CD14-positive monocyte (primary cell): Measurements from ENCODE around the gene PRF1. TPM values are rescaled to one million over a fixed set of nuclear protein-coding genes. Genes with fewer than 3 reads are reported as not detected.

ENCODE experiments used
- DNase-seq, 3 donors: peaks; one replicate each; pipeline ENCODE4 v3.0.0-alpha.2; 2011 to 2022
- H2AFZ ChIP-seq: 2 replicates; pipeline ENCODE4 v1.6.0; 2012; ENCODE audit warnings: mild to moderate bottlenecking, low read depth, low read length, inconsistent platforms; ENCODE audit not compliant: insufficient read depth, poor library complexity, severe bottlenecking
- H3K27ac ChIP-seq, 2 donors: 1 replicate in 1 of 2; 2 replicates in 1 of 2; pipeline ENCODE4 v1.5.1; 2012 to 2013; ENCODE audit warnings: low read length in 2 of 2, control low read depth in 1 of 2, inconsistent platforms in 1 of 2, low read depth in 1 of 2, mild to moderate bottlenecking in 1 of 2
- H3K27me3 ChIP-seq, 2 donors: one replicate each; pipeline versions ENCODE4 v1.6.0 to v1.6.1; 2011 to 2013; ENCODE audit warnings: low read length in 2 of 2; ENCODE audit not compliant: control insufficient read depth in 2 of 2, insufficient read depth in 2 of 2
- H3K36me3 ChIP-seq, 2 donors: replicated peaks in 1 of 2; 1 replicate in 1 of 2; 2 replicates in 1 of 2; pipeline versions ENCODE4 v1.5.1 to v1.6.1; 2012 to 2013; ENCODE audit warnings: low read length in 2 of 2, control low read depth in 1 of 2, inconsistent platforms in 1 of 2, mild to moderate bottlenecking in 1 of 2; ENCODE audit not compliant: insufficient read depth in 2 of 2, control insufficient read depth in 1 of 2
- H3K4me1 ChIP-seq, 2 donors: 1 replicate in 1 of 2; 2 replicates in 1 of 2; pipeline versions ENCODE4 v1.5.1 to v1.6.1; 2012 to 2013; ENCODE audit warnings: low read length in 2 of 2, control low read depth in 1 of 2, inconsistent platforms in 1 of 2, mild to moderate bottlenecking in 1 of 2, moderate library complexity in 1 of 2; ENCODE audit not compliant: insufficient read depth in 2 of 2, control insufficient read depth in 1 of 2
- H3K4me2 ChIP-seq: replicated peaks from 2 replicates; pipeline ENCODE3; 2012; ENCODE audit warnings: low read length, moderate library complexity, mild to moderate bottlenecking; ENCODE audit not compliant: poor library complexity, severe bottlenecking; ENCODE audit errors: extremely low read depth
- H3K4me3 ChIP-seq, 3 experiments: fragments of 200-600 bp in 1 of 3; sonication (generic) in 1 of 3; replicated peaks in 1 of 3; 1 replicate in 2 of 3; 2 replicates in 1 of 3; pipeline ENCODE4 v1.5.1; 2011 to 2013; ENCODE audit warnings: low read length in 3 of 3, mild to moderate bottlenecking in 3 of 3, control low read depth in 2 of 3, low read depth in 2 of 3, inconsistent platforms in 1 of 3, moderate library complexity in 1 of 3
- H3K79me2 ChIP-seq: 2 replicates; pipeline ENCODE4 v1.6.0; 2012; ENCODE audit warnings: mild to moderate bottlenecking, control low read depth, inconsistent platforms, low read length, moderate library complexity; ENCODE audit not compliant: insufficient read depth
- H3K9ac ChIP-seq: 2 replicates; pipeline ENCODE4 v1.6.0; 2017; ENCODE audit warnings: low read length, mild to moderate bottlenecking; ENCODE audit not compliant: insufficient read depth, poor library complexity, severe bottlenecking
- H3K9me3 ChIP-seq, 2 donors: replicated peaks in 1 of 2; 1 replicate in 1 of 2; 2 replicates in 1 of 2; pipeline versions ENCODE4 v1.5.1 to v1.6.1; 2012 to 2013; ENCODE audit warnings: low read length in 2 of 2, control low read depth in 1 of 2; ENCODE audit not compliant: control insufficient read depth in 1 of 2, insufficient read depth in 1 of 2
- H4K20me1 ChIP-seq: 2 replicates; pipeline ENCODE4 v1.6.0; 2012; ENCODE audit warnings: mild to moderate bottlenecking, low read length, control low read depth, moderate library complexity; ENCODE audit not compliant: insufficient read depth
- H3K27ac Mint-ChIP-seq, 7 donors: one replicate each; pipeline ENCODE4 v1.8.0; 2020; ENCODE audit warnings: mild to moderate bottlenecking in 7 of 7, mixed read lengths in 7 of 7, moderate library complexity in 6 of 7, inconsistent platforms in 2 of 7
- H3K27me3 Mint-ChIP-seq, 3 donors: one replicate each; pipeline ENCODE4 v1.8.0; 2021 to 2022; ENCODE audit warnings: low read depth in 3 of 3, mild to moderate bottlenecking in 3 of 3, mixed read lengths in 3 of 3, moderate library complexity in 3 of 3, inconsistent platforms in 1 of 3
- H3K36me3 Mint-ChIP-seq, 2 donors: one replicate each; pipeline ENCODE4 v1.8.0; 2020; ENCODE audit warnings: mixed read lengths in 2 of 2, inconsistent platforms in 1 of 2, mild to moderate bottlenecking in 1 of 2
- H3K4me1 Mint-ChIP-seq: one replicate; pipeline ENCODE4 v1.8.0; 2020; ENCODE audit warnings: mild to moderate bottlenecking, mixed read lengths
- H3K4me3 Mint-ChIP-seq, 2 donors: one replicate each; pipeline ENCODE4 v1.8.0; 2020; ENCODE audit warnings: mild to moderate bottlenecking in 2 of 2, mixed read lengths in 2 of 2, moderate library complexity in 1 of 2
- H3K9me3 Mint-ChIP-seq, 7 donors: one replicate each; pipeline ENCODE4 v1.8.0; 2020 to 2022; ENCODE audit warnings: mixed read lengths in 7 of 7, mild to moderate bottlenecking in 6 of 7, moderate library complexity in 6 of 7, inconsistent platforms in 2 of 7
- WGBS: methylation state at CpG from one replicate; pipeline ENCODE4 v1.1.5; 2013; ENCODE audit warnings: missing lambda C conversion rate; ENCODE audit not compliant: insufficient coverage; 5-methylcytosine and 5-hydroxymethylcytosine counted together
- intact Hi-C, 2 donors: fragments of 100-400 bp; cut with micrococcal nuclease; formaldehyde crosslinking; loops; one replicate each; pipeline versions ENCODE4 v1.15.0 to v1.15.1; 2023
- polyA plus RNA-seq, 3 donors: library from polyadenylated mRNA; depleted of rRNA in 1 of 3; unstranded in 2 of 3; stranded (reverse) in 1 of 3; fragments of 300-500 nt in 2 of 3; fragments of >200 nt in 1 of 3; fragmentation: Illumina TruSeq in 2 of 3; gene quantifications; 1 replicate in 2 of 3; 2 replicates in 1 of 3; pipeline ENCODE4 v1.2.3, GENCODE V29; 2012 to 2021
- TF ChIP-seq, protein P1 (sequence below): fragments of 200-600 bp; IDR thresholded peaks from one replicate; pipeline ENCODE4 v1.8.0; 2022; ENCODE audit warnings: antibody characterized with exemption, mild to moderate bottlenecking

Gene PRF1
- polyA plus RNA-seq, 3 donors = 0.09 to 2.7 (median 2.4) TPM

DNA sequence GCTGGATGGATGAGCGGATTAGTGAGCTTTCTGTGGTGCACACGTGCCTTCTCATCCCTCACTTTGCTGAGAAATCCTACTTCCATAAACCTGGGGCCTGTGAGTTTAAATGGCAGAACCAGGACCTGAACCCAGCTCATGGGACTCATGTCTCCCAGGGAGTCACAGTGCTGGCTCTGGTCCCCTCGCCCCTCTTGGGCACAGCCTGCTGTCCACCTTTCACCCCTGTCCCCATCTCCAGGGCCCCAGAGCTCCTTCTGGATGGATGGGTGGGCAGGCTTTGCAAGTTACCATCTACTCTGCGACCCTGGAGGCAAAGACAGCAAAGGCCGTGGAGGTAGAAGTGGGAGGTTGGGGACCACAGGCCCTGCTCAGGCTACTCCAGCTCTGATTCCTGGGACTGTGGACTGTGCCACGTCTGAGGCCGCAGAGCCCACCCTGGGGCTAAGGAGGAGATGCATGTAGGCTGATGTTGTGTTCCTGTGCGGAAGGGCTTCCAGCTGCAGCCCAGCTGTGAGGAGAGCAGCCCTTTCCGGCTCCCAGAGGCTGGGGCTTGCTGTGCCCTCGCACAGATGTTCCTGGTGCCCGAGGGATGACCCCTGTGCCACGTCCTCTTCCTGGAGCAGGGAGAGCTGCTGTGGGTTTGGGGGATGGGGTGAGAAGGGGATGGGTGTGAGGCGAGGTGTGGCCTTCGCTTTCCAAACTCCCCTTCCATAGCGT, 40.3 kb downstream of the PRF1 start:
- Histone ChIP-seq H3K4me2 (no peak overlapping the region), H3K27ac (no peak overlapping the region), H3K27me3 (no peaks in the 10 kb centered on the region), H2AFZ (no peak overlapping the region), H3K9ac (no peak overlapping the region), H3K4me3 (no peak overlapping the region), H3K4me1 (peaks cover 38 to 46% of the 10 kb centered on the region in 2 donors), H4K20me1 (no peaks in the 10 kb centered on the region), H3K9me3 (no peaks in the 10 kb centered on the region), H3K36me3 (no peaks in the 10 kb centered on the region), H3K79me2 (no peaks in the 10 kb centered on the region)
- Mint-ChIP-seq H3K4me3 (no peak overlapping the region), H3K9me3 (no peaks in the 10 kb centered on the region), H3K4me1 (peaks cover 48% of the 10 kb centered on the region), H3K27me3 (peaks cover 1 to 9% (median 8%) of the 10 kb centered on the region in 3 donors), H3K36me3 (no peaks in the 10 kb centered on the region), H3K27ac (no peak overlapping the region)
- WGBS = 71% methylated on average over 11 of the region's 15 CpGs
- intact Hi-C loops = no loop called here
- DNase-seq = no peak
- TF ChIP-seq, protein P1, sequence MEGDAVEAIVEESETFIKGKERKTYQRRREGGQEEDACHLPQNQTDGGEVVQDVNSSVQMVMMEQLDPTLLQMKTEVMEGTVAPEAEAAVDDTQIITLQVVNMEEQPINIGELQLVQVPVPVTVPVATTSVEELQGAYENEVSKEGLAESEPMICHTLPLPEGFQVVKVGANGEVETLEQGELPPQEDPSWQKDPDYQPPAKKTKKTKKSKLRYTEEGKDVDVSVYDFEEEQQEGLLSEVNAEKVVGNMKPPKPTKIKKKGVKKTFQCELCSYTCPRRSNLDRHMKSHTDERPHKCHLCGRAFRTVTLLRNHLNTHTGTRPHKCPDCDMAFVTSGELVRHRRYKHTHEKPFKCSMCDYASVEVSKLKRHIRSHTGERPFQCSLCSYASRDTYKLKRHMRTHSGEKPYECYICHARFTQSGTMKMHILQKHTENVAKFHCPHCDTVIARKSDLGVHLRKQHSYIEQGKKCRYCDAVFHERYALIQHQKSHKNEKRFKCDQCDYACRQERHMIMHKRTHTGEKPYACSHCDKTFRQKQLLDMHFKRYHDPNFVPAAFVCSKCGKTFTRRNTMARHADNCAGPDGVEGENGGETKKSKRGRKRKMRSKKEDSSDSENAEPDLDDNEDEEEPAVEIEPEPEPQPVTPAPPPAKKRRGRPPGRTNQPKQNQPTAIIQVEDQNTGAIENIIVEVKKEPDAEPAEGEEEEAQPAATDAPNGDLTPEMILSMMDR = no peak

DNA sequence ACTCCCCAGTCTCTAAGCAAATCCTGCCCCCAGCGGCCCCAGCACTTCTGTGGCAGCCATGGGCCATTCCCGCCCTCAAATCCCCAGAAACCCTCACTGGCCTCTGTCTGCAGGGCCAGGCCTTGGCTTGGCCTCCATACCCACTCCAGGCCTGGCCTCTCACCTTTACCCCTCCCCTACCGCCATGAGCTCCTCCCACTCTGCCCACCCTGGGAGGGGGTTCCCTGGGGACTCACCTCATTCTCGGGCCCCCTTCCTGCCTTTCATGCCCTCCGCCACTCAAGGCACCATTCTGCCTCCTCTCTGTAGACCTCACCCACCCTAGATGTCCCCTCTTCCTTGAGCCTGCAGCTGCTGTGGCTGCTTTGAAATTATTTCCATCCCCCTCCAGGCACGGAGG, 41.0 kb downstream of the PRF1 start:
- TF ChIP-seq, protein P1 = no peak
- H3K27me3 Mint-ChIP-seq = peaks cover 1 to 9% (median 7%) of the 10 kb centered on the region in 3 donors
- H3K4me1 Mint-ChIP-seq = peaks cover 48% of the 10 kb centered on the region

More for the DNA sequence above, 41.0 kb downstream of the PRF1 start:
- no peaks in the 10 kb centered on the region for H3K27me3 ChIP-seq
- no peak overlapping the region for H3K27ac ChIP-seq
- no peaks in the 10 kb centered on the region for H4K20me1 ChIP-seq
- peak overlapping the region; percentile 21 for H2AFZ ChIP-seq
- H3K36me3 ChIP-seq = no peaks in the 10 kb centered on the region
- H3K27ac Mint-ChIP-seq = no peak overlapping the region
- no peak overlapping the region for H3K4me3 Mint-ChIP-seq
- H3K79me2 ChIP-seq = no peaks in the 10 kb centered on the region
- no peak for DNase-seq
- no peak overlapping the region for H3K9ac ChIP-seq
- intact Hi-C loops = no loop called here
- H3K4me2 ChIP-seq = no peak overlapping the region
- no peaks in the 10 kb centered on the region for H3K9me3 Mint-ChIP-seq
- H3K9me3 ChIP-seq = no peaks in the 10 kb centered on the region
- H3K4me1 ChIP-seq = peaks cover 38 to 43% of the 10 kb centered on the region in 2 donors
- H3K4me3 ChIP-seq = no peak overlapping the region
- H3K36me3 Mint-ChIP-seq = no peaks in the 10 kb centered on the region
- 91% methylated on average over 5 of the region's 6 CpGs for WGBS
